Superior temporal gyrus (tissue), 1 donor: Measurements from ENCODE around the gene MARCHF3.
"Not testable (repeated sequence)": the region's sequence is repeated elsewhere in the genome, so short reads cannot be mapped to it uniquely, and the experiment has no call there.

Experiments used
- DNase-seq: peaks from one replicate; pipeline ENCODE4 v3.0.0-alpha.2; 2016; ENCODE audit errors: extremely low spot score

Gene MARCHF3

DNA sequence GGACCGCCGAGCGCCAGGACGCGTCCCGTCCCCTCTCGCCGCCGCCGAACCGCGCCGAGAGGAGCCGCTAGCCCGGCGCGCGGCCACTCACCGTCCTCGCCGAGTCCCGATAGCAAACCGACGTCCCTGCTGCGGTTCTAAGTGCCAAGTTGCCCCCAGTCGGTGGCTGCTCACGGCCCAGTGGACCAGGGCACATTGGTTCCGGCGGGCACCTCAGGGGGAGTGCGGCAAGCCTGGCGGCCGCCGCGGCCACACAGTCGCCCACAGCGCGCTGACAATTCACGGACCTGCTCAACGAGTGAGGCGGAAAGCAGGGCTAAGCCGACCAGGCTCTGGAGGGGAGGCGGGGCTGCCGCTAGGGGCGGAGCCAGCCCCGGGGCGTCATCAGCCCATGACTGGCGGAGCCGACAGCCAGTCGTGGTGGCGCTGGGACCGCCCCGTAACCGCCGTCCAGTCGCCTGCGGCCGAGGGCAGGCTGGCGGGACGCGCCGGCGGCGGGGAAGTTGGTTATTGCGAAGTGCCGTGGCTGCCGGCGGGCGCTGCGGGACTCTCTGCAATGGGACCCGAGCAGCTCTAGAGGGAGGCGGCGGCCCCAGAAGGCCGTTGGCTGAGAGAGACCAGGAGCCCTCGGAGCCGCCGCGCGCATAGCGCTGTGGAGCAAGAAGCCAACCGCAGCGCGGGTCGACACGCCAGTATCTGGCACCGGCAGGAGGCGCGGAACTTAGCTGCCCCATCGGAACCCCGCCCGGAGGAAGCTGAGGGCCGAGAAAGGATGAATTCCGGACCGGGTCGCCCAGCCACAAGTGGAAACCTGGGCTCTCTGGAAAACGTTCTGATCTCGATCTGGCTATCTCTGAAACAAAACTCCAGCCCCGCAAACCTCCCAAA is at the start of gene MARCHF3:
MARCHF3 (minus strand) TSS at position 300 of the 888 bp plus-strand sequence. CDS start 112,387 bp downstream, outside the sequence.
- DNase-seq = peak; percentile 94

GRCh38 chr5:127079994-127080491 is 49.7 kb upstream of the MARCHF3 start:
- DNase-seq = no peak

DNA sequence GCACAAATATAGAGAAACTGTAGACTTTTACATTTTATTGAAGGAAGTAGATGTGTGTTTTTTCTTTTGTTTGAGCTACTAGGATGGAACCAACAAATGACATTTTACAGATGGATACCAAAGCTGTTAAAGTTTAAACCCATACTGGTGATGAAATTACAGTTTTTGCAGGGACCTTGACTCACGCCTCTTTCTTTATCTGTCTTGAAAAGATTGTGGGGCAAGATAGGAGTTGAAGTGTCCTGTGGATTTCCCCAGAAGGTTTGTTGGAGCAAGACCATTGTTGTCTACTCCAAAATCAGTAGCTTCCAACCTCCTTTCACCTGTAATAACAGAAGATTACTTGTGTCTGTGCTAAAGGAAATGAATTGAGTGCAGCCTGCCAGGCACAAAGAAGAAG is 47.0 kb upstream of the MARCHF3 start:
- DNase-seq = no peak

- DNase-seq = no peak
These were observed 46.2 kb upstream of the MARCHF3 start for GRCh38 chr5:127076315-127077129.

DNA sequence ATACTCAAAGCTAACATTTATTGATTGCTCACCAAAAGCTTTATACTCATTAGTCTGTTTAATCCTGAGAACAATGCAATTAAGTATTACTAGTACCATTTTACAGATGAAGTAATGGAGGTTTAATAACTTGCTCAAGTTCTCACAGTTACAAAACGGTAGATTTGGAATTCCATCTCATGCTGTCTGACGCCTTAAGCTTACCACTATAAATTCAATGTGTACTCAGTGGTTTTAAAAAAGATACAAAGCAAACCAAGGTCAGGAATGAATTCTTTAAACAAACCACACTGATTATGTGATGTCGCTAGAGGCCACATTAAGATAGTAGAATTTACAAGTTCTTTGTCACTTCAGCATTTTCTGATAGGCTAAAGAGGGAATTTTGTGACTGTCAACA is 44.1 kb upstream of the MARCHF3 start:
- no peak for DNase-seq

GRCh38 chr5:127072861-127073846 is 42.8 kb upstream of the MARCHF3 start, which contains the start of gene C5orf63:
Gene C5orf63 (minus strand): TSS chr5:127073502. CDS start chr5:127058995, 14,507 bp downstream.
- DNase-seq = no peak

DNA sequence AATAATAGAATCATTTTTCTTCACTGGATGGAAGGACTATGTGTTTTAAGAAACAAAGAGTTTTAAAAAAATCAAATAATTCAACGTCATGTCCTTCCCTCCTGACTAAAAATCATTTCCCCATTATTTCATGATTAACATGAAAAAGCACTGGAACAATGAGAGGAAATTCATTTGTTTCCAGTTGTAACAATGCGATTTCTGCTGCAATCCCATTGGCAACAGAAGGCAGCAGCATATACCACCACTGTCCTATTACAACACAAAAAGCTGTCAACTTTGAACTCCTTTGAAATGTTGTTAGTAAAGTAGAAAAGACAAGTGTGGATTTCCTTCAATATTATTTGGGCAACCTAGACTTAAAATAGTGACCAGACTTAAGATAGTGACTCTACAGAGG is 39.9 kb upstream of the MARCHF3 start:
- DNase-seq = no peak

- DNase-seq = no peak
These were observed 38.3 kb upstream of the MARCHF3 start for GRCh38 chr5:127068493-127069214.

- DNase-seq = peak; percentile 18
These were observed 36.4 kb upstream of the MARCHF3 start for GRCh38 chr5:127066721-127067120.

DNA sequence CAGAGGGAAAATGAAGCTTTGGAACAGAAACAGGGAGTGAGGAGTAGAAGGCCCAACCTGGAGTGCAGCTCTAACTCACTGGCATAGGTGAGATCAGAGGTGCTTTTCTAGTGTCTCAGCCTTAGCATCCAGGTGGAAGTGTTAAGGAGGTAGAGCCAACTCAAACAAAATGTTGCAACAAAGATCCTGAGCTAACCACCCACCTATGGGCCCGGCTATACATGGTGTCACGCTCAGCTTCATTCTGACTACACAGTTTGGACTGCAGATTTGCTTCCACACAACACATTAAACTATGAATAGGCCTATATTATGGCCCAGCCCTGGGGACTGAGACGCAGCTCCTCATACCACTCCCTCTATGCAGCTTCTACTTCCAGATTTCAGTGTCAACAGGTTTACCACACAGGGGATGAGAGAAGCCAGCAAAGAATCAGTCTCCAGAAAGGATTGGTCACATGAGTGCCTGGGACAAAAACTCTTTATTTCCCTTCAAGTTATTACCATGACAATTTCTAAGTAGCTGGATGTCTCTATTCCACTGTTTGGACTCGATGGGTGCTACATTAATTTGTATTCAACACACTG is 34.0 kb upstream of the MARCHF3 start:
- DNase-seq = no peak

DNA sequence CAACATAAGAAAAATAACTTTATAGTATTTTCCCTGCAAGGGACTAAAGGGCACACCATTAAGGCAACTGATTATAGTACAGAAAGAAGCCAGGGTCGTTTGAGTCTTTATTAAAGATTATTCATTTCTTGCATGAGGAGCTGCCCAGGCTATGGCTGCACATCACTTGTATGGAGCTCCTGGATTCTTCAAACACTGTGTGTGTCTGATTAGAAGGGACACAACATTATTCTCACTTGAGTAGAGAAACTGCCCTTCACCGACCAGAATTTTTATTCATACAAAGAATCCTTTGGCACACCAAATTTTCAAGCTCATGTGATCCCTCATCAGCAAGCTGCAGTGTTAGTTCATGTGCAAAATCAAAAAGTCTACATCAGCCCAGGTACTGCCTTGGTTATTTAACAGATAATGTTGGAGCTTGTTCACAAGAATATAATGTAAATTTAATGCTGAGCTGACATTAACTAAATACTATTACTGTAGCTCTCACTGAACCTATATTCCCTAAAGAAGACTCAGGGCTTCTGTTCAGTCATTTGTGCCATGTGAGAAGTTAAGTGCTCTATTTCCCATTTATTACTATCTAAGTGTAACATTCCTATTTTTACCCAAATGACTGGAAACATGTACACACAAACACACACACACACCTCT is 33.0 kb upstream of the MARCHF3 start:
- no peak for DNase-seq

DNA sequence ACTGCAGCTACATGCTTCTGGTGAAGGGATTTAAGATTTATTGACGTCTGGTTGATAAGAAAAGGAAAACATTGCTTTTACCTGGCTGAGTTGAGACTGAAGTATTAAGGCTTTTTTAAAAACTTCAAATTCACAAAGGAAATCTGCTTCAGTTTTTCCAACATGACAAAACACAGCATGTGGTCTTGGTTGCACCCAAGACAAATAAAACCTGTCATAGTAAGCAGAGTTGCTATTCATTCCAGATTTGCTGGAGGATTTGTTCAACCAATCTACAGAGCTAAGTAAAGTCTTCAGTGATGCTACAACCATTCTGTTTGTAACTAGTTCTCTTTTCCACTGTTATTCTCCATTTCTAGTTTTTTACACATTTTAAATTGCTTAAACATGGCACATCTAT is 31.6 kb upstream of the MARCHF3 start:
- DNase-seq = no peak

DNA sequence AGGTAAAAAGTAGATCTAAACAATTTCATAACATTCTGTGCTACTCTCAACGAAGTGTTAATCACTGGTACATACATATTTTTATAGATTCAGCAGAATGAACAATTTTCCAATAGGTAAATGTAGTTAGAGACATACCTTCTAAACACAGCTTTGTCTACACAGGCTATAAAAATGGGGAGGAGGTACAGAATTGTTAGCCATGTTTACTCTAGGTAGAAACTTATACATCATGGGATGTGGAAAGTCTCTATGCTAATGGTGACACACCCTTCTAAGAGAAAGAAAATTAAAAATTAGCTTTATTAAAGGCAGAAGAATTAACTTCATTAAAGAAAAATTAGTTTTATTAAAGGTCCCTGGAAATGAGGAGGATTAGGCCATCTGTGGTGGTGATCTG is 31.2 kb upstream of the MARCHF3 start:
- DNase-seq = no peak

- no peak for DNase-seq
These were observed 30.2 kb upstream of the MARCHF3 start for GRCh38 chr5:127060470-127060985.

DNA sequence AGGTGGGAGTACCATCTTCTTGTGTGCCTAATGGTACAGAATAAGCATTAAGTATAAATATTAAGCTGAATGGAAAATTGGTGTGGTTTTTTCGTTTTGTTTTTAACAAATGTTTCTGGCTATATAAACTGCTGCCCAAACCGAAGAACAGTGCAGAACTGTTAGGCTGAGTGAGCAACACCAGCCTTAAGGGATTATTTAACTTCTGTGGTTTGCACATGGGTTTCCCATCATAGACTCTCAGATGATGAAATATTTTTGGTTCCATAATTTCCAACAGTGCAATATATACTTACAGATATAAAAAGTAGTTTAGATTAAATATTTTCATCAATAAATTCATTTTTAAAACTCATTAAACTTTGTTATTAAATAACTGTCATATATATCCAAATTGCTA is 26.5 kb upstream of the MARCHF3 start:
- DNase-seq = no peak

DNA sequence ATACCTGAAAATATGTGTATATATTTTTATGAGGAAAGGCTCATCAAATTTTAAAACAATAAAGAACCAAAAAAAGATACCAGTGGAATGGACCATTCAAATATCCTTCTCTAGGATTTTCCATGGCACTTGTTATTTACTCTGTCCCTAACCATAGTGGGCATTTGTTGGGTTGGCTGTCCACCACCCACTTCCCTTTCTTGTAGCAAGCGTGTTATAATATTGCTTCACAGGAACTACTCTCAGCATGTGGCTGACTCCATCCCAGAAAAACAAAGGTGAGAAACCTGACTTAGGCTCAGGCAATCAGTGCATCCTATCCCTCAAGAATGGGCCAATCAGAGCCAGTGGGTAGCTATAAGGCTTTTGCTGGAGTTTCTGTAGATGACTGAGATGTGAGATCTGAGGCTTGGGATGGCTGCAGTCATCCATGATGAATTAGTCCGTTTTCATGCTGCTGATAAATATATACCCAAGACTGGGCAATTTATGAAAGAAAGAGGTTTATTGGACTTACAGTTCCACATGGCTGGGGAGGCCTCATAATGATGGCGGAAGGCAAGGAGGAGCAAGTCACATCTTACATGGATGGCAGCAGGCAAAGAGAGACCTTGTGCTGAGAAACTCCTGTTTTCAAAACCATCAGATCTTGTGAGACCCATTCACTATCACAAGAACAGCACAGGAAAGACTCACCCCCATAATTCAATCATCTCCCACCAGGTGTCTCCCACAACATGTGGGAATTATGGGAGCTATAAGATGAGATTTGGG is 25.7 kb upstream of the MARCHF3 start:
- no peak for DNase-seq

DNA sequence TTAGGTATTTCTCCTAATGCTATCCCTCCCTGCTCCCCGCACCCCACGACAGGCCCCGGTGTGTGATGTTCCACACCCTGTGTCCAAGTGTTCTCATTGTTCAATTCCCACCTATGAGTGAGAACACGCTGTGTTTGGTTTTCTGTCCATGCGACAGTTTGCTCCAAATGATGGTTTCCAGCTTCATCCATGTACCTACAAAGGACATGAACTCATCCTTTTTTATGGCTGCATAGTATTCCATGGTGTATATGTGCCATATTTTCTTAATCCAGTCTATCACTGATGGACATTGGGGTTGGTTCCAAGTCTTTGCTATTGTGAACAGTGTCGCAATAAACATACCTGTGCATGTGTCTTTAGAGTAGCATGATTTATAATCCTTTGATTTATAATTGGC is 23.2 kb upstream of the MARCHF3 start:
- not testable (repeated sequence) for DNase-seq

DNA sequence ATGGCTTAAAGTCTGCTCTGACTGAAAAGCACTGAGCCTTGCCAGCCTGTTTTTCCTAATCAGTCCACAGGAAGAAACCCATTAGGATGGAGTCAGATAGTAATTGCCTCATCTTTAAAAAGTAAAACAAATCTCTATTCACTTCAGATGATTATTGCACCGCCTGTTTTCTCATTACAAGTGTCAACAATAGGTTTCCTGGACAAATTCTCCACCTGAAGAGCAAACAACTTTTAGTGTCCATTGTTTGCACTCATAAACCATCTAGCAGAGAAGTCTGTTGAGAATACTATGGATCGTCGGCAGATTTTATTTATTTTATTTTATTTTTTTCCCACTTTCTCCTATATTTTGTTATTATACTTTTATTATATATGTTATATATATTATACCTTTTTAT is 22.7 kb upstream of the MARCHF3 start:
- DNase-seq = no peak

DNA sequence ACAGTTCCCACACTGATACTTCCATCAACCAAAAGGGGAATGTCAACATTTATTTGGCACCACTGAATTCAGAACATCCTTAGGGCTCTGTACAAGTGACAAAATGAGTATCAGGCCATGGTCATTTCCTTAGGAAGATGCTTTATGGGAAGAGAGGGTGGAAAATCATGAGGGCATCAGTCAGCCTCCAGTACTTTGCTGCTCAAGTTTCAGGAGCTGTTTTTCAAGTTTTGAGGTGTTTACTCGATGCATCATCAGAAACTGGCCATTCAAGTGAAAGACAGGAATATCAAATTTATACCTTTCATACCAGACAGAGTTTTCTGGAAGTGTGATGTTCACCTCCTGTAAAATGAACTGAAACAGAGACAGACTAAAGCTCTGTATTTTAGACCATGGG is 21.2 kb upstream of the MARCHF3 start:
- DNase-seq = no peak
